SK-N-SH (cell line): ENCODE results near the gene CCDC150. TPM values are rescaled to one million over a fixed set of nuclear protein-coding genes. Genes with fewer than 3 reads are reported as not detected.
A peak's percentile ranks its signal among the peaks of the same experiment; 100 is the strongest.

Experiments used
- CTCF ChIA-PET: fragments of 300-600, 350-600 bp; formaldehyde crosslinking; extraction: SDS; loops from one replicate; lab custom pipeline; 2021; lab: Yijun Ruan, JAX
- POLR2A ChIA-PET: fragments of 350-600 bp; sonication (Branson Sonifier 250); formaldehyde crosslinking; extraction: SDS; loops from one replicate; lab custom pipeline; 2020; ENCODE audit warnings: antibody characterized with exemption, inconsistent platforms; lab: Yijun Ruan, JAX
- DNase-seq: peaks from one replicate; pipeline ENCODE4 v3.0.0; 2012
- H2AFZ ChIP-seq: fragments of 200-600 bp; sonication (generic); 2 replicates; pipeline ENCODE4 v1.8.1; 2016; ENCODE audit warnings: antibody characterized with exemption, mild to moderate bottlenecking, low read depth
- H3F3A ChIP-seq: fragments of 200-600 bp; sonication (generic); replicated peaks from 2 replicates; pipeline ENCODE3; 2016; ENCODE audit warnings: antibody characterized with exemption, mild to moderate bottlenecking; ENCODE audit not compliant: insufficient read depth
- H3K27ac ChIP-seq, 2 experiments: fragments of 200-500 bp in 1 of 2; fragments of 200-600 bp in 1 of 2; sonication (Bioruptor generic) in 1 of 2; sonication (generic), shearing (Covaris generic) in 1 of 2; 2 replicates each; pipeline versions ENCODE4 v1.5.1 to v1.6.1; 2014 to 2016; ENCODE audit warnings: low read depth in 2 of 2, inconsistent platforms in 1 of 2, low read length in 1 of 2, mild to moderate bottlenecking in 1 of 2, mixed read lengths in 1 of 2
- H3K27me3 ChIP-seq: fragments of 200-600 bp; sonication (generic), shearing (Covaris generic); 2 replicates; pipeline ENCODE4 v1.6.1; 2016; ENCODE audit warnings: mixed run types; ENCODE audit not compliant: insufficient read depth
- H3K36me3 ChIP-seq, 2 experiments: fragments of 200-500 bp in 1 of 2; fragments of 200-600 bp in 1 of 2; sonication (Bioruptor generic) in 1 of 2; sonication (generic) in 1 of 2; replicated peaks in 1 of 2; 2 replicates each; pipeline versions ENCODE3 to v1.5.1; 2014 to 2016; ENCODE audit warnings: low read length in 1 of 2, mild to moderate bottlenecking in 1 of 2; ENCODE audit not compliant: insufficient read depth in 2 of 2, control insufficient read depth in 1 of 2
- H3K4me1 ChIP-seq, 2 experiments: fragments of 200-500 bp in 1 of 2; fragments of 200-600 bp in 1 of 2; sonication (Bioruptor generic) in 1 of 2; sonication (generic), shearing (Covaris generic) in 1 of 2; 2 replicates each; pipeline versions ENCODE4 v1.5.1 to v1.6.1; 2014 to 2016; ENCODE audit warnings: low read depth in 1 of 2, low read length in 1 of 2, mixed run types in 1 of 2; ENCODE audit not compliant: insufficient read depth in 2 of 2, control insufficient read depth in 1 of 2
- H3K4me2 ChIP-seq: fragments of 200-600 bp; sonication (generic), shearing (Covaris generic); 2 replicates; pipeline ENCODE4 v1.6.1; 2017; ENCODE audit warnings: mixed run types
- H3K4me3 ChIP-seq, 2 experiments: fragments of 200-500 bp in 1 of 2; fragments of 200-600 bp in 1 of 2; sonication (Bioruptor generic) in 1 of 2; sonication (generic), shearing (Covaris generic) in 1 of 2; 2 replicates each; pipeline versions ENCODE4 v1.5.1 to v1.8.1; 2014 to 2016; ENCODE audit warnings: low read depth in 2 of 2, inconsistent platforms in 1 of 2, low read length in 1 of 2, mild to moderate bottlenecking in 1 of 2, mixed read lengths in 1 of 2, moderate library complexity in 1 of 2
- H3K79me2 ChIP-seq: fragments of 200-600 bp; sonication (generic); 2 replicates; pipeline ENCODE4 v1.8.1; 2017; ENCODE audit warnings: mild to moderate bottlenecking; ENCODE audit not compliant: insufficient read depth
- H3K9ac ChIP-seq: fragments of 200-600 bp; sonication (generic); 2 replicates; pipeline ENCODE4 v1.6.1; 2017; ENCODE audit warnings: mixed run types
- H3K9me2 ChIP-seq: fragments of 200-600 bp; sonication (generic); 2 replicates; pipeline ENCODE4 v1.6.1; 2017; ENCODE audit warnings: mixed run types
- H3K9me3 ChIP-seq: fragments of 200-600 bp; sonication (generic); 2 replicates; pipeline ENCODE4 v1.6.1; 2017; ENCODE audit warnings: mixed run types, mild to moderate bottlenecking, moderate library complexity
- H4K20me1 ChIP-seq: fragments of 200-600 bp; sonication (generic); 2 replicates; pipeline ENCODE4 v1.6.1; 2017; ENCODE audit warnings: mild to moderate bottlenecking, mixed run types; ENCODE audit not compliant: insufficient read depth
- CHD2 ChIP-seq: fragments of 150-350 bp; IDR thresholded peaks from 2 replicates; pipeline ENCODE4 v1.6.1; 2018; ENCODE audit warnings: low read length; ENCODE audit not compliant: partially characterized antibody
- ELF1 ChIP-seq: IDR thresholded peaks from 2 replicates; pipeline ENCODE4 v1.4.0; 2012
- EZH2phosphoT487 ChIP-seq: fragments of 200-600 bp; sonication (generic); IDR thresholded peaks from 2 replicates; pipeline ENCODE4 v1.6.1; 2017; ENCODE audit warnings: low read depth, mixed run types, mild to moderate bottlenecking, antibody characterized with exemption, moderate library complexity, borderline replicate concordance
- FOXM1 ChIP-seq: IDR thresholded peaks from 2 replicates; pipeline ENCODE4 v1.4.0; 2012; ENCODE audit warnings: low read depth, mild to moderate bottlenecking
- IRF3 ChIP-seq: fragments of 150-350 bp; IDR thresholded peaks from 2 replicates; pipeline ENCODE4 v1.6.1; 2016; ENCODE audit warnings: mild to moderate bottlenecking, low read depth, low read length
- JUND ChIP-seq: IDR thresholded peaks from 2 replicates; pipeline ENCODE4 v1.4.0; 2012
- MEF2A ChIP-seq: IDR thresholded peaks from 2 replicates; pipeline ENCODE4 v1.4.0; 2012; ENCODE audit warnings: low read depth, borderline replicate concordance
- NFIC ChIP-seq: IDR thresholded peaks from 2 replicates; pipeline ENCODE4 v1.4.0; 2012; ENCODE audit warnings: borderline replicate concordance
- RFX5 ChIP-seq: IDR thresholded peaks from 2 replicates; pipeline ENCODE4 v1.6.1; 2012; ENCODE audit warnings: mild to moderate bottlenecking, improper control_type of control experiment, low read length
- SIN3A ChIP-seq: IDR thresholded peaks from 2 replicates; pipeline ENCODE4 v1.6.1; 2012; ENCODE audit warnings: low read depth, mild to moderate bottlenecking, low read length, moderate library complexity, borderline replicate concordance
- YY1 ChIP-seq: IDR thresholded peaks from 2 replicates; pipeline ENCODE4 v1.4.0; 2012; ENCODE audit warnings: low read depth, mild to moderate bottlenecking
- WGBS: methylation state at CpG from one replicate; pipeline ENCODE4 v1.1.6; 2017; ENCODE audit warnings: low lambda C conversion rate; 5-methylcytosine and 5-hydroxymethylcytosine counted together
- polyA plus RNA-seq, 3 experiments: library from polyadenylated mRNA; depleted of rRNA; stranded (reverse); fragments of >200 nt; gene quantifications; 2 replicates each; pipeline ENCODE4 v1.2.3, GENCODE V29; 2012
- TF ChIP-seq, protein P1 (sequence below): IDR thresholded peaks from 2 replicates; pipeline ENCODE4 v1.4.0; 2012; ENCODE audit warnings: low read depth, borderline replicate concordance
- TF ChIP-seq, protein P2 (sequence below): IDR thresholded peaks from 2 replicates; pipeline ENCODE4 v1.4.0; 2012; ENCODE audit warnings: low read depth

The CCDC150 gene
- polyA plus RNA-seq, 1 of the 3 experiments (the other 2 are of a cell fraction), result 4.6 TPM

DNA sequence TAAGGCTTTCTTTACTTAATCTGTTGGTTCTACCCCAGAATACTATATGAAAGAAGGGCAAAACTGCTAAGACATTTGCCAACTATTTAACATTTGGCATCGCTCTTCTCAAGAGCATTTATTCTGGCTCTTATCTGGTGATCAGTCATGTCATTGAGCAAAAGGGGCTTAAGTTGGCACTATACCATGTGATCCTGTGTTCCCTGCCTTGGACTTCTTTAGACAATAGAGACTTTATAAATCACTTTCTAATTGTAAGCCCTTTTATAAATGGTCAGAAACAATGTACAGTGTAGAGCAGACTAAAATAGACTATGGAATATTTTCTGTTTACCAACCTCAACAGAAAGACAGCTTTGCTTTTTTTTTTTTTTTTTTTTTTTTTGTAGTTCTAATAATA is 107.9 kb downstream of the CCDC150 start:
- ChIA-PET CTCF (interaction anchor here (1.0 to 1.5 kb wide), 3 partner anchors 11 to 46 kb away, joined by 3 read pairs; no protein-coding TSS in a partner anchor), POLR2A (interaction anchor here (0.6 kb wide), 1 partner anchor 426 kb away, joined by 3 read pairs; no protein-coding TSS in a partner anchor)
- no peak for DNase-seq
- 100% methylated on average over 1 of the region's 1 CpG for WGBS
- no peaks in the 10 kb centered on the region for H3F3A ChIP-seq
- peaks cover 0 to 6% of the 10 kb centered on the region in 2 experiments; a peak in 2 of 4 replicates for H3K4me1 ChIP-seq
- no peak overlapping the region for H3K27ac ChIP-seq
- H2AFZ ChIP-seq, result 0 out of 2 replicates have a peak overlapping the region, but pooled peaks have one; percentile 1
- H3K9ac ChIP-seq, result no peak overlapping the region
- no peaks in the 10 kb centered on the region for H3K27me3 ChIP-seq
- H4K20me1 ChIP-seq, result no peaks in the 10 kb centered on the region
- H3K4me3 ChIP-seq, result no peak overlapping the region
- no peaks in the 10 kb centered on the region for H3K9me3 ChIP-seq
- no peaks in the 10 kb centered on the region for H3K79me2 ChIP-seq
- no peaks in the 10 kb centered on the region for H3K9me2 ChIP-seq
- no peaks in the 10 kb centered on the region for H3K36me3 ChIP-seq
- H3K4me2 ChIP-seq, result no peak overlapping the region
- TF ChIP-seq YY1 (no peak), IRF3 (no peak), MEF2A (no peak), JUND (no peak), ELF1 (no peak)
- TF ChIP-seq, protein P1, sequence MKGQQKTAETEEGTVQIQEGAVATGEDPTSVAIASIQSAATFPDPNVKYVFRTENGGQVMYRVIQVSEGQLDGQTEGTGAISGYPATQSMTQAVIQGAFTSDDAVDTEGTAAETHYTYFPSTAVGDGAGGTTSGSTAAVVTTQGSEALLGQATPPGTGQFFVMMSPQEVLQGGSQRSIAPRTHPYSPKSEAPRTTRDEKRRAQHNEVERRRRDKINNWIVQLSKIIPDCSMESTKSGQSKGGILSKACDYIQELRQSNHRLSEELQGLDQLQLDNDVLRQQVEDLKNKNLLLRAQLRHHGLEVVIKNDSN, result no peak

DNA sequence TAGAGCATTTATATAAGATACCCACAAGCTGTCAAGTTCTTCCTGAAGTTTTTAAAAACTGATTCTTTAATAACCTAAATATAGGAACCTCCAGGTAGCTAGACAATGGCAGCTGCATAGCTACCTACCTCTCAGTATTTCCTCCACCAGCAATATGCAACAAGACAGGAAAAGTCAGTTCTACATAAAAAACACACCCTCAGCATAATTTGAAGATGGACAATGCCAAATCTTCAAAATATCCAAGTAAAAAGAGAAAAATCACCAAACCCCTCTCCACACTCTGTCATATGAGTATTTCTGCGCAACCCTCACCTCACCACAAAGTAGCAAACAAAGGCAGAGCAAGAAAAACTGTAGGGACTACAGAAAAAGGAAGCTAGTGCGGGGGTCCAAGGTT is 108.6 kb downstream of the CCDC150 start:
- ChIA-PET POLR2A (no interaction called here), CTCF (interaction anchor here (1.0 to 1.5 kb wide), 4 partner anchors 10 to 450 kb away, joined by 3 to 4 read pairs (median 3); no protein-coding TSS in a partner anchor)
- H3K79me2 ChIP-seq, result no peaks in the 10 kb centered on the region
- no peak for TF ChIP-seq SIN3A
- TF ChIP-seq EZH2phosphoT487, result no peak
- TF ChIP-seq FOXM1, result no peak
- TF ChIP-seq NFIC, result no peak
- no peak for TF ChIP-seq CHD2
- no peak for TF ChIP-seq RFX5
- TF ChIP-seq, protein P2, sequence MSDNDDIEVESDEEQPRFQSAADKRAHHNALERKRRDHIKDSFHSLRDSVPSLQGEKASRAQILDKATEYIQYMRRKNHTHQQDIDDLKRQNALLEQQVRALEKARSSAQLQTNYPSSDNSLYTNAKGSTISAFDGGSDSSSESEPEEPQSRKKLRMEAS, result no peak
- no peak overlapping the region for H2AFZ ChIP-seq
- DNase-seq, result no peak
- no peaks in the 10 kb centered on the region for H3K9me2 ChIP-seq
- H3K4me2 ChIP-seq, result no peak overlapping the region
- no peak overlapping the region for H3K9ac ChIP-seq
- H3K9me3 ChIP-seq, result no peaks in the 10 kb centered on the region
- H3K4me3 ChIP-seq, result no peak overlapping the region
- no peak overlapping the region for H3K27ac ChIP-seq
- no peaks in the 10 kb centered on the region for H4K20me1 ChIP-seq
- H3K27me3 ChIP-seq, result no peaks in the 10 kb centered on the region
- peaks cover 0 to 6% of the 10 kb centered on the region in 2 experiments; a peak in 2 of 4 replicates for H3K4me1 ChIP-seq
- no peaks in the 10 kb centered on the region for H3F3A ChIP-seq
- 93% methylated on average over 2 of the region's 2 CpGs for WGBS
- no peaks in the 10 kb centered on the region for H3K36me3 ChIP-seq
